Mucosa of descending colon (tissue), 3 donors: ENCODE measurements around the gene SMG5. TPM values are rescaled to one million over a fixed set of nuclear protein-coding genes. Genes with fewer than 3 reads are reported as not detected.
A peak's percentile ranks its signal among the peaks of the same experiment; 100 is the strongest.

ENCODE experiments used
- ATAC-seq: fragments of 200-7000 bp; cut with Tn5 transposase; one replicate; pipeline ENCODE4 v1.9.1; 2020; ENCODE audit warnings: mild to moderate bottlenecking, moderate library complexity
- DNase-seq, 3 donors: peaks; one replicate each; pipeline ENCODE4 v3.0.0-alpha.2; 2020
- H3K36me3 ChIP-seq: fragments of 200-600 bp; one replicate; pipeline ENCODE4 v1.8.0; 2021; ENCODE audit warnings: low read depth, mild to moderate bottlenecking
- H3K4me1 ChIP-seq: fragments of 200-600 bp; one replicate; pipeline ENCODE4 v1.8.0; 2021; ENCODE audit warnings: low read depth, mild to moderate bottlenecking
- H3K4me3 ChIP-seq: fragments of 200-600 bp; one replicate; pipeline ENCODE4 v1.8.0; 2021; ENCODE audit warnings: mild to moderate bottlenecking
- H3K9me3 ChIP-seq: fragments of 200-600 bp; one replicate; pipeline ENCODE4 v1.8.0; 2021; ENCODE audit warnings: mild to moderate bottlenecking
- intact Hi-C, 2 donors: fragments of 100-400 bp; cut with DNase I in 1 of 2; cut with micrococcal nuclease in 1 of 2; formaldehyde crosslinking; loops; one replicate each; pipeline versions ENCODE4 v1.11.0 to v1.11.1; 2022; cut with DNase I, micrococcal nuclease
- total RNA-seq, 3 donors: library from RNA; stranded (reverse); fragmentation: NEBNext Ultra II Directional in 2 of 3; extraction: Animal tissue kit (Norgen Biotek cat#: 25700) in 2 of 3; gene quantifications; one replicate each; pipeline versions ENCODE4 v1.2.1 to v1.2.4, GENCODE V29; 2021 to 2023
- TF ChIP-seq, protein P1 (sequence below): fragments of 200-600 bp; IDR thresholded peaks from one replicate; pipeline ENCODE4 v1.8.0; 2022; ENCODE audit warnings: antibody characterized with exemption, mild to moderate bottlenecking
- donor health status: DM: no; HTN: no; CAD: no; lungs with moderate emphysema.
- donor health status: DM: no; HTN: no; CAD: no.
- donor health status: DM: no; HTN: yes; CAD: no.

Gene SMG5
- total RNA-seq, 3 donors from 2014 or later: 72.9 to 89.5 (median 81.1) TPM

DNA sequence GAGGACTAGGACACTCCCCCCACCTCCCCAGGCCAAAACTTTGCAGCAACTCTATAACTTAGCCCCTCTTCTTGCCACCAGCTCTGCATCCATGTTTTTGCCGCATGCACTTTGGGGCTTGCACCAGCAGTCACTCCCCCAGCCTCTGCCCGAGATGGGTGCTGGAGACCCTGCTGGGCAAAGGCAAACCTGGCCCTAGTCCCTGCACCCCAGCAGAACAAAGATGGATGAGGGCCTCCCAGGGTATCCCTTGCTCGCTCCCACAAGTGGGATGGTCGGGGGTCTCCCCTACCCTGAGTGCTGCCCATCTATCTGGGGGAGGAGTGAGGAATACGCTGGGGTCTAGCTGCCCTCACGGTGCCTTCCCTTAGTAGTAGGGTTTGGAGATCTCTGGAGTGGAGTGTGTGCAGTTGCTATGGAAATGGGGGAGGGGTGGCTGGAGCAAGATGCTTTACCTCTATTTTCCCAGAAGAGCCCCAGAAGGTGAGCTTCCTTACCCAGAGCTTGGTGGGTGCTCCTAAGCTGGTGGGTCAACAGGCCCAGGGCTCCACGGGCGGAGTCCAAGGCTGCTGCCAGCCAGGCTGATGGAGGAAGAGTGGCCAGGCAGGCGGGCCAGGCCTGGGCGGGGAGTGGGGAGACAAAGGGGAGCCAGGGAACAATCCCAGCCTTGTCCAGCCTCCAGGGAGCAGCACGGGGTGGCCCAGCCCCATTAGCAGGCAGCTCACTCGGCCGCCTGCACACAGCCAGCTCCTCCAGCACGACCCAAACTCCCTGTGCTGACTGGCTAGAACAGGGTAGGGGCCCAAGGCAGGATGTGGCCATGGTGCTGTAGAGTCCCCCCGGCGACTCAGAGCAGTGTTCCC is 34.9 kb downstream of the SMG5 start, which contains the start of gene PAQR6:
TSS of gene PAQR6 (minus strand) at position 597 of the 863 bp plus-strand sequence. CDS start 1,325 bp downstream, outside the sequence.
- intact Hi-C loops: no loop called here
- no peaks in the 10 kb centered on the region for H3K9me3 ChIP-seq
- TF ChIP-seq, protein P1, sequence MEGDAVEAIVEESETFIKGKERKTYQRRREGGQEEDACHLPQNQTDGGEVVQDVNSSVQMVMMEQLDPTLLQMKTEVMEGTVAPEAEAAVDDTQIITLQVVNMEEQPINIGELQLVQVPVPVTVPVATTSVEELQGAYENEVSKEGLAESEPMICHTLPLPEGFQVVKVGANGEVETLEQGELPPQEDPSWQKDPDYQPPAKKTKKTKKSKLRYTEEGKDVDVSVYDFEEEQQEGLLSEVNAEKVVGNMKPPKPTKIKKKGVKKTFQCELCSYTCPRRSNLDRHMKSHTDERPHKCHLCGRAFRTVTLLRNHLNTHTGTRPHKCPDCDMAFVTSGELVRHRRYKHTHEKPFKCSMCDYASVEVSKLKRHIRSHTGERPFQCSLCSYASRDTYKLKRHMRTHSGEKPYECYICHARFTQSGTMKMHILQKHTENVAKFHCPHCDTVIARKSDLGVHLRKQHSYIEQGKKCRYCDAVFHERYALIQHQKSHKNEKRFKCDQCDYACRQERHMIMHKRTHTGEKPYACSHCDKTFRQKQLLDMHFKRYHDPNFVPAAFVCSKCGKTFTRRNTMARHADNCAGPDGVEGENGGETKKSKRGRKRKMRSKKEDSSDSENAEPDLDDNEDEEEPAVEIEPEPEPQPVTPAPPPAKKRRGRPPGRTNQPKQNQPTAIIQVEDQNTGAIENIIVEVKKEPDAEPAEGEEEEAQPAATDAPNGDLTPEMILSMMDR: no peak
- DNase-seq: peak in 1 of 3 donors; percentile 19
- no peaks in the 10 kb centered on the region for H3K36me3 ChIP-seq
- peak; percentile 21 for ATAC-seq
- peaks cover 16% of the 10 kb centered on the region for H3K4me1 ChIP-seq
- no peak within 1 kb of the TSS for H3K4me3 ChIP-seq

DNA sequence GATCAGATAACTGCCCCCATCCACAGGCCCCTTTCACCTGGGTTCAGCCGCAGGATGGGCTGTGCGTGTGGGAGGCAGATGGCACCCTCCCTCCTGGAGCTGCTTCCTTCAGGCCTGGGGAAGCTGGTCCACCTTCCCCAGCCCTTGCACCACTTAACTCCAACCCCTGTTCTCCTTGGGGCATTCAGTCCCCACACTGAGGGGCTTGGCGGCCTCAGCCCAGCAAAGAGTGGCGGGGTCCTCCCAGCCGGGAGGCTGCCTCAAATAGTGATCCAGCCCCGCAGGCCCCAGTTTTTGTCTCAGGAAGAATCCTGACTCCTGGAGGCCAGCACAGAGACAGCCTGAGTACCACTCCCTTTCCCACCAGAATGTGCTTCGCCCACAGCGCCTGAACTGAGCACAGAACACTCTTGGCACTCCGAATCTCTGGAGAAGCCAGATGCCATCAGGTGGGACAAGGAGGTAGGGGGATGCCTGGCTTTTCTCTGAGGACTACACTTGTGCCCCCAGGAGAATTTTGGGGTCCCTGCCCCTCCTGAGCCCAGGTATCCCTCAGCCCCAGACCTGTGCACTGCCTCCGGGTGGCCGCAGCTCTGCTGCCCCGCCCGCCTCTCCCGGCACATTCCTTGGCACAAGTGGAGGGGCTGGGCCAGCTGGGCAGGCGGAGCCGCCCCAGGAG is 35.7 kb downstream of the SMG5 start:
- H3K9me3 ChIP-seq: no peaks in the 10 kb centered on the region
- intact Hi-C loops: no loop called here
- peak; percentile 27 for ATAC-seq
- TF ChIP-seq, protein P1: no peak
- no peaks in the 10 kb centered on the region for H3K36me3 ChIP-seq
- H3K4me1 ChIP-seq: peaks cover 16% of the 10 kb centered on the region
- no peak for DNase-seq
- H3K4me3 ChIP-seq: no peak overlapping the region

DNA sequence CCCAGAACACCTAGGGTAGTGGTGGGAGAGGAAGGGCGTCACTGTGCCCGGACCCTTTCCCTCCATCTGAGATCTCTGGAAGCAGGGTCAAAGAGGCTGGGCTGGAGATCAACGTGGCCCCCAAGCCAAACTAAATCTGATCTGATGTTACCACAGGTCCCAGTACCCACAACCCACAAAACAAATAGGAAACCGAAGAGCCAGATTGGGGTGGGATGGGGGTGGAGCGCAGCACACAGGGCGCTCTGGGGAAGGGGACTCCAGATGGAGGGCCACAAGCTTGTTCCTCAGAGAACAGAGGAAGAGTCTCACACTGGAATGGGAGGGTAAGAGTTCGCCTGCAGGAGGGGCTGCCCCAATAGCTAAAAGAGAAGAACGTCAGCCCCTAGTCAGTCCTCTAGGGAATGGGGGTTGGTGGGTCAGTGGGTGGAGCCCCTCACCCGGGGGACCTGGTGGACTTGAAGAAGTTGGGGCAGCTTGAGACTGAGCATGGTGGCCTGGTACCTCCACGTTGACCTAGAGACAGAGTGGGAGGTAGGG is 36.3 kb downstream of the SMG5 start:
- ATAC-seq (no peak), DNase-seq (no peak)
- Histone ChIP-seq H3K9me3 (no peaks in the 10 kb centered on the region), H3K4me1 (peaks cover 16% of the 10 kb centered on the region), H3K36me3 (no peaks in the 10 kb centered on the region), H3K4me3 (no peak overlapping the region)
- TF ChIP-seq, protein P1: no peak
- intact Hi-C loops: no loop called here

DNA sequence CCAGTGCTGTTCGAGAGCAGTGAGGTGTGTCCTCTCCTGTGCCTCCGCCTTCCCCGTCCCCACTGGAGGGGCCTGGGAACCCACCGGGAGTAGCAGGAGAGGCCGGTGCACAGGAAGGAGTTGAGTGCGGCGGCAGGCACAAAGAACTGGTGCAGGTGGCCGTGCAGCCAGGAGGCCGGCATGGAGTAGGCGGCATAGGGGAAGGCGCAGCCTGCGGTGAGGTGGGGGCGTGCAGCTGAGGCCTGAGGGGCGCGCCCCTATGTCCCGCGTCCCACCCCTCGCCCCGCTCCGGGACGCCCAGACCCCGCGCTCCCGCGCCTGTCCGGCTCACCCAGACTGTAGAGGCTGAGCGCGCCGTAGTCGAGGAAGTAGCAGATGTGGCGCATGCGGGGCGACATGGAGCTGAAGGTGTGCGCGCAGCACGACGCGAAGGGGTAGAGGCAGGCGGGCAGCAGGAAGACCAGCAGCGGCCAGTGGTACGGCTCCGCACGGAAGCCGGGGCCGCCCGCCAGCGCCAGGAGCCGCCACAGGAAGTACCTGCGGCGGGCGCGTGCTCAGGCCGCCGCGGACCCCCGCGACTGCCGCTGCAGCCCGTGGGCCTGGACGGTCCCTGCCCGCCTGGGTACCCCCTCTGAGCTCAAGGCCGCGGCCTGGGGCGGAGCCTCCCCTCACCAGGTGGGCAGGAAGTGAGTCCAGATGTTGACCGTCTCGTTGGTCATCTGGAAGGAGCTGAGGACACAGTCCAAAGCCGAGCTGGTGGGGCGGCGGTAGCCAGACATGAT is 37.0 kb downstream of the SMG5 start:
- DNase-seq (peak in 2 of 3 donors; percentile 38 to 53), ATAC-seq (peak; percentile 53)
- H3K36me3 ChIP-seq: no peaks in the 10 kb centered on the region
- TF ChIP-seq, protein P1: no peak
- H3K9me3 ChIP-seq: no peaks in the 10 kb centered on the region
- H3K4me3 ChIP-seq: no peak overlapping the region
- intact Hi-C loops: no loop called here
- peaks cover 16% of the 10 kb centered on the region for H3K4me1 ChIP-seq

DNA sequence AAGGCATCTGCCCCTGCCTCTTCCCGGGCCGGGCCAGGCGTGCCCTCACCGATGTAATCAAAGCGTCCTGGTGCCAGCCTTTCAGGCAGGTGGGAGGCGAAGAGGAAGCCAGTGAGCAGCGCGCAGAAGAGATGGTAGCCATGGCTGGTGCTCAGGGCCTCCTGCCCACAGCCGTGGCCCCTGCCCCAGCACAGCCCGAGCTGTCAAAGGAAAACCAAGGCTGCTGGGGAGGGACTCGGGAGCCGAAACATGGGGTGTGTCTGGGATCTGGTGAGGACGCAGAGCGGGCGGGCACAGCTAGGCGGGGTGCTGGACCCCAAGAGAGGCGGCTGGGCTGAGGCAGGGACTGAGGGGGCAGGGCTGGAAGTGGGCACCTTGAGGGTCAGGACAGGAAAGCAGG is 37.9 kb downstream of the SMG5 start:
- Histone ChIP-seq H3K36me3 (no peaks in the 10 kb centered on the region), H3K4me3 (no peak overlapping the region), H3K9me3 (no peaks in the 10 kb centered on the region), H3K4me1 (peaks cover 16% of the 10 kb centered on the region)
- TF ChIP-seq, protein P1: no peak
- DNase-seq (no peak), ATAC-seq (no peak)
- intact Hi-C loops: no loop called here
